Keratinocyte (primary cell): ENCODE measurements around the gene CYB5A. TPM values are rescaled to one million over a fixed set of nuclear protein-coding genes. Genes with fewer than 3 reads are reported as not detected.

ENCODE experiments used
- DNase-seq: peaks from one replicate; pipeline ENCODE4 v3.0.0-alpha.2; 2011; ENCODE audit warnings: low read depth, missing footprints, low spot score
- FAIRE-seq: peaks from 2 replicates; lab custom pipeline; 2011; peaks lifted over from hg19 to GRCh38; lab: Jason Lieb, UNC
- H2AFZ ChIP-seq: 2 replicates; pipeline ENCODE4 v1.6.0; 2012; ENCODE audit warnings: low read length, control low read depth, inconsistent platforms; ENCODE audit not compliant: control insufficient read depth
- H3K27ac ChIP-seq: 2 replicates; pipeline ENCODE4 v1.5.1; 2011; ENCODE audit warnings: low read length; ENCODE audit not compliant: control insufficient read depth, insufficient read depth
- H3K27me3 ChIP-seq: 3 replicates; pipeline ENCODE4 v1.6.0; 2011; ENCODE audit warnings: low read length; ENCODE audit not compliant: control insufficient read depth, insufficient read depth; ENCODE audit errors: extremely low read depth
- H3K36me3 ChIP-seq, 2 experiments: 2 replicates in 1 of 2; 3 replicates in 1 of 2; pipeline ENCODE4 v1.5.1; 2011; ENCODE audit warnings: low read length in 2 of 2, mild to moderate bottlenecking in 1 of 2; ENCODE audit not compliant: control insufficient read depth in 2 of 2, insufficient read depth in 2 of 2; ENCODE audit errors: extremely low read depth in 1 of 2
- H3K4me1 ChIP-seq: 3 replicates; pipeline ENCODE4 v1.5.1; 2011; ENCODE audit warnings: low read length; ENCODE audit not compliant: control insufficient read depth, insufficient read depth; ENCODE audit errors: extremely low read depth
- H3K4me2 ChIP-seq: 3 replicates; pipeline ENCODE4 v1.6.0; 2011; ENCODE audit warnings: low read depth, low read length; ENCODE audit not compliant: control insufficient read depth, insufficient read depth; ENCODE audit errors: extremely low read depth
- H3K4me3 ChIP-seq, 3 experiments: fragments of 200-600 bp in 1 of 3; sonication (generic) in 1 of 3; 2 replicates in 2 of 3; 3 replicates in 1 of 3; pipeline ENCODE4 v1.5.1; 2011 to 2016; ENCODE audit warnings: low read length in 3 of 3, mild to moderate bottlenecking in 3 of 3, control low read depth in 2 of 3, inconsistent platforms in 1 of 3, low read depth in 1 of 3, mixed read lengths in 1 of 3, mixed run types in 1 of 3, moderate library complexity in 1 of 3; ENCODE audit not compliant: control insufficient read depth in 2 of 3, insufficient read depth in 2 of 3; ENCODE audit errors: extremely low read depth in 1 of 3
- H3K79me2 ChIP-seq: 2 replicates; pipeline ENCODE4 v1.6.0; 2012; ENCODE audit warnings: low read length; ENCODE audit not compliant: control insufficient read depth, insufficient read depth
- H3K9ac ChIP-seq: 3 replicates; pipeline ENCODE4 v1.6.0; 2011; ENCODE audit warnings: low read length; ENCODE audit not compliant: control insufficient read depth, insufficient read depth; ENCODE audit errors: extremely low read depth
- H3K9me1 ChIP-seq: 3 replicates; pipeline ENCODE4 v1.6.0; 2011; ENCODE audit warnings: low read length; ENCODE audit not compliant: control insufficient read depth, insufficient read depth; ENCODE audit errors: extremely low read depth
- H3K9me3 ChIP-seq: 2 replicates; pipeline ENCODE4 v1.5.1; 2012; ENCODE audit warnings: low read depth, low read length; ENCODE audit not compliant: control insufficient read depth
- H4K20me1 ChIP-seq: 3 replicates; pipeline ENCODE4 v1.6.0; 2011; ENCODE audit warnings: low read length; ENCODE audit not compliant: control insufficient read depth, insufficient read depth; ENCODE audit errors: extremely low read depth
- CTCF ChIP-seq, 3 experiments: IDR thresholded peaks in 1 of 3; conservative IDR thresholded peaks in 1 of 3; optimal IDR thresholded peaks in 1 of 3; 2 replicates in 2 of 3; 3 replicates in 1 of 3; pipeline versions ENCODE3 to v1.5.1; 2011; ENCODE audit warnings: low read length in 3 of 3, mild to moderate bottlenecking in 3 of 3, moderate library complexity in 2 of 3, control low read depth in 1 of 3, inconsistent platforms in 1 of 3; ENCODE audit not compliant: insufficient read depth in 2 of 3; ENCODE audit errors: extremely low read depth in 1 of 3
- EZH2 ChIP-seq: IDR thresholded peaks from one replicate; pipeline ENCODE4 v1.6.1; 2012; ENCODE audit warnings: inconsistent platforms, mild to moderate bottlenecking, low read length, moderate library complexity
- dilution Hi-C: fragments of 300-500 bp; cut with MboI; formaldehyde crosslinking; loops from one replicate; pipeline ENCODE4 v1.7.0; 2020; ENCODE audit warnings: low sequenced_read_pairs; ENCODE audit not compliant: extremely low pct_ligation_motif_present
- polyA plus RNA-seq, 5 experiments: library from polyadenylated mRNA; depleted of rRNA in 3 of 5; stranded (reverse) in 3 of 5; stranded (forward) in 1 of 5; unstranded in 1 of 5; fragments of >200 nt; gene quantifications; 1 replicate in 1 of 5; 2 replicates in 3 of 5; 3 replicates in 1 of 5; pipeline versions ENCODE4 v1.2.1 to v1.2.3, GENCODE V29; 2011 to 2012; ENCODE audit warnings: missing spikeins in 2 of 5, low read depth in 1 of 5, low replicate concordance in 1 of 5

Gene CYB5A
- polyA plus RNA-seq, 1 donor (not counting 4 experiments of a cell fraction or from before 2014, with no cell fraction given), result 49.4 TPM

GRCh38 chr18:74213429-74213828 lies 78.3 kb downstream of the CYB5A start:
- Histone ChIP-seq H3K27me3 (no peaks in the 10 kb centered on the region), H4K20me1 (no peaks in the 10 kb centered on the region), H3K4me3 (no peak overlapping the region), H3K27ac (no peak overlapping the region), H2AFZ (no peak overlapping the region), H3K9ac (no peak overlapping the region), H3K4me2 (no peak overlapping the region), H3K4me1 (no peaks in the 10 kb centered on the region), H3K9me3 (no peaks in the 10 kb centered on the region), H3K9me1 (no peaks in the 10 kb centered on the region), H3K36me3 (no peaks in the 10 kb centered on the region), H3K79me2 (no peaks in the 10 kb centered on the region)
- DNase-seq (no peak), FAIRE-seq (no peak)
- dilution Hi-C loops, result no loop called here
- TF ChIP-seq CTCF (optimal IDR thresholded peaks at IDR 0.05 in 1 of 3, IDR thresholded peaks at IDR 0.05 in 1 of 3, conservative IDR thresholded peaks at IDR 0.05 in 1 of 3; ENCODE audit: extremely low read depth in 1 of 3, insufficient read depth in 2 of 3, low read length in 3 of 3) (no peak), EZH2 (no peak)

GRCh38 chr18:74204526-74205152 lies 87.1 kb downstream of the CYB5A start:
- H3K4me3 ChIP-seq, result no peak overlapping the region
- H4K20me1 ChIP-seq, result no peaks in the 10 kb centered on the region
- no peak overlapping the region for H3K27ac ChIP-seq
- FAIRE-seq (no peak), DNase-seq (no peak)
- no peak overlapping the region for H3K4me2 ChIP-seq
- H3K9me3 ChIP-seq, result no peaks in the 10 kb centered on the region
- no peak overlapping the region for H2AFZ ChIP-seq
- no peaks in the 10 kb centered on the region for H3K79me2 ChIP-seq
- H3K9me1 ChIP-seq, result no peaks in the 10 kb centered on the region
- H3K27me3 ChIP-seq, result no peaks in the 10 kb centered on the region
- dilution Hi-C loops, result no loop called here
- H3K4me1 ChIP-seq, result no peaks in the 10 kb centered on the region
- TF ChIP-seq CTCF (optimal IDR thresholded peaks at IDR 0.05 in 1 of 3, IDR thresholded peaks at IDR 0.05 in 1 of 3, conservative IDR thresholded peaks at IDR 0.05 in 1 of 3; ENCODE audit: extremely low read depth in 1 of 3, insufficient read depth in 2 of 3, low read length in 3 of 3) (no peak), EZH2 (no peak)
- no peak overlapping the region for H3K9ac ChIP-seq
- no peaks in the 10 kb centered on the region for H3K36me3 ChIP-seq
